ENCODE data around the gene NMT1. TPM values are rescaled to one million over a fixed set of nuclear protein-coding genes. Genes with fewer than 3 reads are reported as not detected.

The NMT1 gene
- total and polyA plus RNA-seq, 2 of the 13 experiments (the other 11 are each of a cell fraction or from before 2014, with no cell fraction given), result 75.7 to 142 TPM

DNA sequence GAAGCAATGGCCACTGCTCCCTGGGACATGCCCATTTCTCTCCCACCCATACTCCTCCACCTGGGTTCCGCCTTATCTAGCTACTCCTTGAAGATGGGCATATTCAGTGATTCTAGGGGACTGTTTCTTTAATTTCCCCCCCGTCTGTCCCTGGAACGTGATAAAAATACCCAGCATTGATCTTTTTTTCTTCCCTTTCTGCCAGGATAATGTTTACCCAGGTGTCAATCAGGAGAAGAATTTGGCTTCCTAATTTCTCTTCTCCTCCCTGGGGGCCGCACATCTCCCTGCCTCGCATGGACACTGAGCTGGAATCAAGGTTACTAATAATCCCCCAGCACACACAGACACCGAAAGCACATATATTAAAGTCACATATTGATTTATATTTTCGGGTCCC is 44.9 kb upstream of the NMT1 start:
- ChIA-PET POLR2A (no interaction called here), CTCF (ENCODE audit: low intra/inter-chr PET ratio, low total read pairs) (interaction anchor here (1.2 to 4.8 kb wide), 3 partner anchors 83 to 105 kb away, joined by 3 to 24 read pairs (median 4); no protein-coding TSS in a partner anchor)
- 30% methylated on average over 7 of the region's 7 CpGs for WGBS (ENCODE audit: low lambda C conversion rate)
- Histone ChIP-seq H3K4me3 (replicated peaks in 1 of 3; ENCODE audit: insufficient read depth in 1 of 3, low read depth in 2 of 3, low read length in 3 of 3) (no peak overlapping the region), H3K27me3 (ENCODE audit: control insufficient read depth in 1 of 2, insufficient read depth in 2 of 2, low read length in 2 of 2) (peaks cover 0 to 22% of the 10 kb centered on the region in 2 experiments; a peak in 3 of 5 replicates), H3K4me1 (ENCODE audit: insufficient read depth, low read length) (peaks cover 58% of the 10 kb centered on the region), H4K20me1 (ENCODE audit: insufficient read depth, low read length) (no peaks in the 10 kb centered on the region), H2AFZ (ENCODE audit: low read length) (no peak overlapping the region), H3K9me3 (ENCODE audit: low read length) (no peaks in the 10 kb centered on the region), H3K27ac (ENCODE audit: extremely low read length, insufficient read depth, low read length) (no peak overlapping the region), H3K9ac (ENCODE audit: insufficient read depth, low read depth, low read length) (no peak overlapping the region), H3K36me3 (replicated peaks in 1 of 2; ENCODE audit: control insufficient read depth in 1 of 2, insufficient read depth in 2 of 2, low read length in 2 of 2) (no peaks in the 10 kb centered on the region), H3K4me2 (ENCODE audit: low read depth, low read length) (peak overlapping the region; percentile 27), H3K79me2 (ENCODE audit: insufficient read depth, low read length) (no peaks in the 10 kb centered on the region)
- ATAC-seq (no peak), FAIRE-seq (no peak), DNase-seq (ENCODE audit: low spot score) (no peak)
- TF ChIP-seq, protein P1, sequence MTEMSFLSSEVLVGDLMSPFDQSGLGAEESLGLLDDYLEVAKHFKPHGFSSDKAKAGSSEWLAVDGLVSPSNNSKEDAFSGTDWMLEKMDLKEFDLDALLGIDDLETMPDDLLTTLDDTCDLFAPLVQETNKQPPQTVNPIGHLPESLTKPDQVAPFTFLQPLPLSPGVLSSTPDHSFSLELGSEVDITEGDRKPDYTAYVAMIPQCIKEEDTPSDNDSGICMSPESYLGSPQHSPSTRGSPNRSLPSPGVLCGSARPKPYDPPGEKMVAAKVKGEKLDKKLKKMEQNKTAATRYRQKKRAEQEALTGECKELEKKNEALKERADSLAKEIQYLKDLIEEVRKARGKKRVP (CRISPR knock-in tag; IDR thresholded peaks at IDR 0.05), result no peak; a peak in 1 of 4 replicates
- TF ChIP-seq ZNF776 (CRISPR knock-in tag; IDR thresholded peaks at IDR 0.05), result no peak
- no peak for TF ChIP-seq NONO (IDR thresholded peaks at IDR 0.05)
- no peak for TF ChIP-seq NONO (CRISPR knock-in tag; conservative IDR thresholded peaks at IDR 0.05)
- TF ChIP-seq ZSCAN29 (CRISPR knock-in tag; conservative IDR thresholded peaks at IDR 0.05), result no peak
- no peak for TF ChIP-seq ZBTB7B (CRISPR knock-in tag; IDR thresholded peaks at IDR 0.05)
- TF ChIP-seq, protein P2, sequence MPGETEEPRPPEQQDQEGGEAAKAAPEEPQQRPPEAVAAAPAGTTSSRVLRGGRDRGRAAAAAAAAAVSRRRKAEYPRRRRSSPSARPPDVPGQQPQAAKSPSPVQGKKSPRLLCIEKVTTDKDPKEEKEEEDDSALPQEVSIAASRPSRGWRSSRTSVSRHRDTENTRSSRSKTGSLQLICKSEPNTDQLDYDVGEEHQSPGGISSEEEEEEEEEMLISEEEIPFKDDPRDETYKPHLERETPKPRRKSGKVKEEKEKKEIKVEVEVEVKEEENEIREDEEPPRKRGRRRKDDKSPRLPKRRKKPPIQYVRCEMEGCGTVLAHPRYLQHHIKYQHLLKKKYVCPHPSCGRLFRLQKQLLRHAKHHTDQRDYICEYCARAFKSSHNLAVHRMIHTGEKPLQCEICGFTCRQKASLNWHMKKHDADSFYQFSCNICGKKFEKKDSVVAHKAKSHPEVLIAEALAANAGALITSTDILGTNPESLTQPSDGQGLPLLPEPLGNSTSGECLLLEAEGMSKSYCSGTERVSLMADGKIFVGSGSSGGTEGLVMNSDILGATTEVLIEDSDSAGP (CRISPR knock-in tag; IDR thresholded peaks at IDR 0.05; ENCODE audit: borderline replicate concordance), result peak; percentile 73
- TF ChIP-seq, protein P3, sequence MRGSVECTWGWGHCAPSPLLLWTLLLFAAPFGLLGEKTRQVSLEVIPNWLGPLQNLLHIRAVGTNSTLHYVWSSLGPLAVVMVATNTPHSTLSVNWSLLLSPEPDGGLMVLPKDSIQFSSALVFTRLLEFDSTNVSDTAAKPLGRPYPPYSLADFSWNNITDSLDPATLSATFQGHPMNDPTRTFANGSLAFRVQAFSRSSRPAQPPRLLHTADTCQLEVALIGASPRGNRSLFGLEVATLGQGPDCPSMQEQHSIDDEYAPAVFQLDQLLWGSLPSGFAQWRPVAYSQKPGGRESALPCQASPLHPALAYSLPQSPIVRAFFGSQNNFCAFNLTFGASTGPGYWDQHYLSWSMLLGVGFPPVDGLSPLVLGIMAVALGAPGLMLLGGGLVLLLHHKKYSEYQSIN (CRISPR knock-in tag; IDR thresholded peaks at IDR 0.05; ENCODE audit: borderline replicate concordance), result no peak
- TF ChIP-seq, protein P4, sequence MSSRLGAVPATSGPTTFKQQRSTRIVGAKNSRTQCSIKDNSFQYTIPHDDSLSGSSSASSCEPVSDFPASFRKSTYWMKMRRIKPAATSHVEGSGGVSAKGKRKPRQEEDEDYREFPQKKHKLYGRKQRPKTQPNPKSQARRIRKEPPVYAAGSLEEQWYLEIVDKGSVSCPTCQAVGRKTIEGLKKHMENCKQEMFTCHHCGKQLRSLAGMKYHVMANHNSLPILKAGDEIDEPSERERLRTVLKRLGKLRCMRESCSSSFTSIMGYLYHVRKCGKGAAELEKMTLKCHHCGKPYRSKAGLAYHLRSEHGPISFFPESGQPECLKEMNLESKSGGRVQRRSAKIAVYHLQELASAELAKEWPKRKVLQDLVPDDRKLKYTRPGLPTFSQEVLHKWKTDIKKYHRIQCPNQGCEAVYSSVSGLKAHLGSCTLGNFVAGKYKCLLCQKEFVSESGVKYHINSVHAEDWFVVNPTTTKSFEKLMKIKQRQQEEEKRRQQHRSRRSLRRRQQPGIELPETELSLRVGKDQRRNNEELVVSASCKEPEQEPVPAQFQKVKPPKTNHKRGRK (CRISPR knock-in tag; IDR thresholded peaks at IDR 0.05), result no peak
- TF ChIP-seq NFYC (CRISPR knock-in tag; IDR thresholded peaks at IDR 0.05), result no peak
- intact Hi-C loops (cut with micrococcal nuclease; ENCODE audit: unreplicated experiment) (no loop called here), in situ Hi-C loops (cut with HindIII; ENCODE audit: extremely low pct_ligation_motif_present, low pct_unique_long_range_greater_than_20kb) (loop anchor here (5.0 to 25.0 kb wide), 2 partner anchors 94 to 229 kb away; no protein-coding TSS in a partner anchor)
- BruUV-seq (replicated peaks), result no TSS peak

All from HepG2 (cell line).